Stimulated activated CD4-positive, alpha-beta T cell treated with anti-CD3 and anti-CD28 coated beads, Interleukin-15, amount 100 ng/mL, for 24 hours (primary cell): ENCODE results near the gene SCG3.
A peak's percentile ranks its signal among the peaks of the same experiment; 100 is the strongest.

Experiments used
- DNase-seq: peaks from one replicate; pipeline ENCODE4 v3.0.0-alpha.2; 2020

Gene SCG3

DNA sequence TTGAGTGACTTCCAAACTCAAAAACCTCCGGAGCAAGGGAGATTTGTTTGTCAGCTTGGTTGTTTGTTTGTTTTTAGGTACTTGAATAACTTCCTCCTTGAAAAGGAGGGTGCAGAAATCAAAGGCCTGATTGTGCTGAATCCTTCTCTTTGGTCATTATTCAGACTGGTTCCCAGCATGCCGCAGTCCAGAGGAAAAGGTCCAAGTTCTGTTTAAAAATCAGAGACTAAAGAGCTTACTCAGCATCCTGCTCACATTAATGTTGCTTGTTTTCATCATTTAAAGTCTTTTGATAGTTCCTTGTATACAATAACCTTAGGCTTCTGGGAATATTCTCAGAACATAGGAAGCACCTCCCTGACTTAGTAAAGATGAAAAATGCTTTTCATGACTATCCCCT lies 982 bp upstream of the SCG3 start:
- no peak for DNase-seq

DNA sequence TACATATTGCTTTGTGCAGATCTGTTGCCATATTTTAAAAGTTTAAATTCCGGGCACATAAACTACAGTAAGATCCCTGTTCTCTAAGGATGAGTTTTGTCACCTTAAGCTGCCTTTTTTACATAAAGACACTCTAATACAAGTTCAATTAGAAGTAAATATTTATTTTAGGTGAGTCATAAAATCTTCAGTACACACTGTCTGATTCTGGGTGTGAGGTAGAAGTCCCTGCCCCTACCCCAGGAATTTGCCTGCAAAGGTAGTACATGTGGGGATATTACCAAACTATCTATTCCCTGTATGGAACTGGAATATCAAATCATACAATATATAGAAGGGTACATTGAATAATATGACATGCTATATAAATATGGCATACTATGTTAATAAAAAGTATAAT lies 6.3 kb downstream of the SCG3 start:
- no peak for DNase-seq

DNA sequence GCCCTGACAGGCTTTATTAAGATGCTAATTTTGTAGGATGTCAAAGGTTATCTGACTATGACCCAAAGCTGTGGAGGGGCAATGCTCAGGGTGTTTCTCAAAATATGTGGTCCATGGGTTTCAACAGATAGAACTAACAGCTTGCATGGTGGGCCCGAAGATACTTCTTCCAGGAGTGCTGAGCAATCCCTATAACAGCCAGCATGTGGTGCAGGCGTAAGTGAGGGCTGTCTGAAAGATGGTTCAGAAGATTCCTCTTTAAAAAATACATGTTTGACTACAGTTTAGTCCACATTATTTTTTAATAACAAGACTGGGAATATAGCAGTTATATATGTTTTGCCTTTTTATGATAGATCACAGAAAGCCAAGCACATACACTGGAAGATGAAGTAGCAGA lies 7.6 kb downstream of the SCG3 start:
- DNase-seq: no peak

DNA sequence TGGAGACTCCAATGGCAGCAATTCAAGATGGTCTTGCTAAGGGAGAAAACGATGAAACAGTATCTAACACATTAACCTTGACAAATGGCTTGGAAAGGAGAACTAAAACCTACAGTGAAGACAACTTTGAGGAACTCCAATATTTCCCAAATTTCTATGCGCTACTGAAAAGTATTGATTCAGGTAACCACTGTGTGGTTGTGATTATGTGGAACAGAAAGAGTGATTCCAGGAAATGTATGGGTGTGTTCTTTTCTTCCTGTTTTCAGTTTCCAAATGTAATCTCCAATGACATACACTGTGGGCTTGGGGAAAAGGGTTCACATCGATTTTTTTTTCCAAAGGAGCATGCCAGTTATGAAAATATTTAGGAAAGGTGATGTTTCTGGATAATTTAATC lies 10.9 kb downstream of the SCG3 start:
- DNase-seq: no peak

DNA sequence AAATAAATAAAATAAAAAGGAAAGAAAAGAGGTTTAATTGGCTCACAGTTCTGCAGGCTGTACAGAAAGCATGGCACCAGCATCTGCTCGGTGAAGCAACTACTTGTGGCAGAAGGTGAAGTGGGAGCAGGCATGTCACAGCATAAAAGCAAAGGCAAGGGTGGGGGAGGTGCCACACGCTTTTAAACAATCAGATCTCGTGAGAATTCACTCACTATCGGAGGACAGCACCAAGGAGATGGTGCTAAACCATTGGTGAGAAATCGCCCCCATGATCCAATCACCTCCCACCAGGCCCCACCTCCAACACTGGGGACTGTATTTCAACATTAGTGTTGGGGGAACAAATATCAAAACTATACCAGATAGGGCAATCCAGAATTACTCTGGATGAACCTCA lies 15.3 kb downstream of the SCG3 start:
- DNase-seq: no peak

DNA sequence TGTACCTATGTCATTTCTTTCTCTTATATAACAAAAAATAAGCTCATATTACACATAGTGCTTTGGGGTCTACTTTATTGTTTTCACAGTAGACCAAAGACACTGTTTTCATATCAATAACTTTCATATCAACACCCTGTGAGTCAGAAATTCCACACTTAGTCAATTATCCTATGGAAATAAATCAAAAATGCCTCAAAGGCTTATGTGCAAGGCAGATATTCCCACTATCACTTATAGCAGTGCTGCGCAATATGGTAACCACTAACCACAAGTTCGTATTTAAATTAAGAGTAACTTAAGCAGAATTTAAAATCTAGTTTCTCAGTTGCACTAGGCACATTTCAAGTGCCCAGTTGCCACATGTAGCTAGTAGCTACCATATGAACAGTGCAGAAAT lies 15.9 kb downstream of the SCG3 start:
- no peak for DNase-seq

DNA sequence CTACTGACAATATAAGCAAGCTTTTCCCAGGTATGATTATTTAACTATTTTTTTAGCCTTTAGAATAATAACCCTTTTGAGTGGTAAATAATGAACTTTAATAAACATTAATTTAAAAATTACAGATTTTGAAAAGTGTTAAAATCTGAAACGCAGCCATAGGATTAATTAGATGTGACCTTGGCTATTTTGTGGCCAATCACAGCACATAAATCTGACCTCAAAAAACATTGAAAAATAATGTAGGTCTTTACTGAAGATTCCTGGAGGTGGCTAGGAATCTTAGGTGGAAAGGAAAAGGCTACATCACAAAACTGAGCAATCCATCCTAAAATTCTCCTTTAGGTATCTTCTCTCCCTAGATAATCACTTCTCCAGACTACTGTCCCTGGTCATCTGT lies 18.1 kb downstream of the SCG3 start:
- no peak for DNase-seq

DNA sequence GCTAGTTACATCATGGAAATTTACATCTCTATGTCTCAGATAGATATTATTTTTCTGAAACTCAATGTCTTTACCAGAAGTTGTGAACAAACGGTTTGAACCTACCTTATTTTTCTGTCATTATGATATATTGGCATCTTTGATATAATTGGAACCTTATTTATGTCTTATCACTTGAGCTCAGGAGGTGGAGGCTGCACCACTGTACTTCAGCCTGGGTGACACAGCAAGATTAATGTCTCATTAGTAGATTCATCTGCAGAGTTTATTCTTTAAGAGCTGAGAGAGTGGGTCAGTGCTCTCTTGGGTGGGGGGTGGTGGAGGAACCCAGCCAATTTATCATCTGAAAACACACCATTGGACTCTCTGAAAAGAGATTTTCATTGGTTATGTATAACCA lies 21.4 kb downstream of the SCG3 start:
- no peak for DNase-seq

DNA sequence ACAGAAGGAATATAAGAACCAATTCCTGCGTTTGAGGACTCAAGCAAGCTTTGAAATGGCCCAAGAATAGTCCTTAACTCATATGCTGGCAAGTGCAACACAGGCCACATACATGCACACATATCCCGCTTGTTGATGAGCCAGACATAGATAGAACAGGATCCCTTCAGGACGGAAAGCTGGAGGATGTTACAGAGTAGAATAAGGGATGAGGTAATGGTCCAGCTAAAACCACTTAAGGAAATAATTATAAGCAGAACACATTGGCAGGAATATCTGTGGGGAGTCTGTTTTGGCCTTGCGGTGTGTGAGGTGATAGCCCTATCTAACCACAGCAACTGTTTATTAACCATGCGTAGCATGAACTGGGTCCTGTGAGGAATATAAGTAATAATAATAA lies 25.0 kb downstream of the SCG3 start:
- DNase-seq: no peak

DNA sequence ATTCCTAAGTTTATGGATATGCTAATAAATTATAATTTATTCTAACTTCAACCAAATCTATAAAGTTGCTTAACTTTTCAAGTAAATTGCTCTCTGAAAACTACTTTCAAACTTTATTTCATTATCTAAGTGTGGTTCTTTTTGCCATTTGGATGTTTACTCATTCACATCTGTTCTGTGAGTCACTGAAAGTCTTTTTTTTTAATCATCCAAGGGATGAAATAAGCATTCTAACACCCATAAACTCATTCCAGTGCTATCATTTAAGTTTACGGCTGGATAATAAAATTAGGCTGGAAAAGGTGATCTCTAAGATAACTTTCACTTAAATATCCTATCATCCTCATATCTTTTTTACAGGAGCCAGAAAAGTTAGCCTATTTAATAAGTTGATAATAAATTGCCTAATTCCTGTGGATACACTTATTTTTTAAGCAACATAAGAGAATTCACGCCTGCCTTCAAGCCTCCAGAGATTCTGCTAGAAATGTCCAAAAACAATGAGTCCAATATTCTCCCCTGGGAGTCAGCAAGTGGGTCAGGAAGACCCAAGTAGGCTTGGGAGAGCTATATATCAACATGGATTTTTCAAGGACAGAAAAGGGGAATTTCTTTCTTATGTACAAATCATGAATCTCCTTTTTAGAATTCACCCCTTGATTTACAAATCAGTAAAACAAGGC lies 25.8 kb downstream of the SCG3 start:
- DNase-seq: no peak

DNA sequence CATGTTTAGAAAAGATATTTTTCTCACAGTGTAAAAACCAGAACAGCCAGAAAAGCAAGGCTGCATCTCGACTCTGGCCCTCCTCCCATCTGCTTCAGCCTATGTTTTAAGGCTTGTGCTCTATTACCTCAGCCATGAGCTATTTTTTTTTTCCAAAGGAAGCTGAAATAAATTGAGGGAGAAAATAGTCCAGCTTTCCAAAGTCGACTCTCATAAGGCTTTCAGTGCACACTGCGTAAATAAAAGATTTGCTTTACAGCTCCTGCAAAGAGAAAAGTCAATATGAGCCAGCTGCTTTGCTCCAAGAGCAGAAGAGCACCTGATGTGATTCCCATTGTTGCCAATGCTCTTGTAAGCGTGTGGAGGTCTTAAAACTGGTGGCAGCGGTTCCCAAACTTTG lies 26.7 kb downstream of the SCG3 start:
- no peak for DNase-seq

DNA sequence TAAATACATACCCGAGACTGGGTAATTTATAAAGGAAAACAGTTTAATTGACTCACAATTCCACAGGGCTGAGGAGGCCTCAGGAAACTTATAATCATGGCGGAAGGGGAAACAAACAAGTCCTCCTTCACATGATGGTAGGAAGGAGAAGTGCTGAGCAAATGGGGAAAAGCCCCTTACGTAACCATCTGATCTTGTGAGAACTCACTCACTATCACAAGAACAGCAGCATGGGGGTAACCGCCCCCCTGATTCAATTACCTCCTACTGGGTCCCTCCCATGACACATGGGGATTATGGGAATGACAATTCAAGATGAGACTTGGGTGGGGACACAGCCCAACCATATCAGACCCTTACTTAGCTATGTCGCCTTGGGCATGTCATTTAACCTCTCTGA lies 27.7 kb downstream of the SCG3 start:
- no peak for DNase-seq

DNA sequence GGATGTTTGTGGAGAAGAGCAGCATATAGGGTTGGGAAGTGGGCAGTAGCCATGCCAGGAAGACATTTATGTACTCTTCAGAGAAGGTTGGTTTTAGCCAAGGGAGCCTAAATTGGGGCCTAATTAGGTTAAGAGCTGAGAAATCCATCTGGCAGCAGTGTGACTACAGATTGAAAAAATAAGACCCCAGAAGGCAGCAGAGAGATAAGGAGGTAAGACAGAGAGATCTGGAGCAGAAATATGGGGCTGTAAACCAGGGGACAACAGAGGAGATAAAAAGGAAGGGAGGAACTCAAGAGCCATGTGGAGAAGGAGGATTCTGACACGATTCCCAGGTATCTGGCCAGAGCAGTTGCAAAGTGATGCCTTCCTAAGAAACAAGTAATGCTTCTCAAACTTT lies 32.9 kb downstream of the SCG3 start:
- no peak for DNase-seq

DNA sequence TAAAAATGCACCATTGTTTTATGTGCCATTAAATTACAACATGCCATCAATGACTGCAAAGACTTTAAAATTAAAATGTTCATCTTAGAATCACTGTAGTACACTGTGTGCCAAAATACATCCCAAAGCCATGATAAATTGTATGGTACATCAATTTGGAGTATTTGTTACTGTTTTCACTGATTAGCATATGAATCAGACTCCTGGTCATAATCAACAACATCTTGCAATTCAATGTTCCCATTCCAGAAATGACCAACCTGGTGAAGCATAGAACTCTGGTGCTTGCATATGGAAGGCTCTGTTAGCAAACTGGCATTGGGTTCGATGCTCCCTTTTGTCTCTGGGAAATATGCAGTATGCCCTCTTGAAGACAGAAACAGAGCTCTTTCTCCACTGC lies 33.6 kb downstream of the SCG3 start:
- DNase-seq: no peak

DNA sequence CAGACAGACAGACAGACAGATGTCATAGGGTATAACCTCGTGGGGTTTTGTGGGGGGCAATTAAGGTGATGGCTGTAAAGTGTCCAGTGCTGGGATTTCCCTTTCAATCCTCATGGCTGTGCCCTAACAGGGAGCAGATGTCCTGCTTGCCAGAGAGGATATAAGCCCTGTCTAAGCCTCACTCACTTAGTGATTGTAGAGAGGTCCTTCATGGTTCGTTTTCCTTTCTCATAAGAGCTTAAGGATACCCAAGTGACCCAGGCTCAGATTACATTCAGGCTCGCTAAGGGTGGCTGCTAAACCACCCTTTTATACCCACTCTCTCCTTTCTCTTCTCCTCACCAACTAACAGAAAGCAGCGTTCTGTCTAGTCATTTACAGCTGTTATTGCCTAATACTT lies 36.9 kb downstream of the SCG3 start:
- no peak for DNase-seq

DNA sequence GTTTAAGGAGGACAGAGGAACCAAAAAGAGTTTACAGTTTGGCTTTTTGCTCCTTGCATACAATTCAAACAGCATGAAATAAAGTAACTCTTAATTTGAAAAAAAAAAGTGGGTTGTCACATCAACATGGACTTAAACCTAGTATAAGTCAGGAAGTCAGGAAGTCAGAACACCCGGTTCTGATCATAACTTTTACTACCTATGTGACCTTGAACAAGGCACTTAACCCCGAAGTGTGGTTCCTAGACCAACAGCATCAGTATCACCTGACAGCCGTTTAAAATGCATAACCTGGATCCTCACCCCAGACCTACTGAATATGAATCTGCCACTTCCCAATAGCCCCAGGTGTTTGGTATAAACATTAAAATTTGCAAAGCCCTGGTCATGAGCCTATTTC lies 37.4 kb downstream of the SCG3 start:
- no peak for DNase-seq

DNA sequence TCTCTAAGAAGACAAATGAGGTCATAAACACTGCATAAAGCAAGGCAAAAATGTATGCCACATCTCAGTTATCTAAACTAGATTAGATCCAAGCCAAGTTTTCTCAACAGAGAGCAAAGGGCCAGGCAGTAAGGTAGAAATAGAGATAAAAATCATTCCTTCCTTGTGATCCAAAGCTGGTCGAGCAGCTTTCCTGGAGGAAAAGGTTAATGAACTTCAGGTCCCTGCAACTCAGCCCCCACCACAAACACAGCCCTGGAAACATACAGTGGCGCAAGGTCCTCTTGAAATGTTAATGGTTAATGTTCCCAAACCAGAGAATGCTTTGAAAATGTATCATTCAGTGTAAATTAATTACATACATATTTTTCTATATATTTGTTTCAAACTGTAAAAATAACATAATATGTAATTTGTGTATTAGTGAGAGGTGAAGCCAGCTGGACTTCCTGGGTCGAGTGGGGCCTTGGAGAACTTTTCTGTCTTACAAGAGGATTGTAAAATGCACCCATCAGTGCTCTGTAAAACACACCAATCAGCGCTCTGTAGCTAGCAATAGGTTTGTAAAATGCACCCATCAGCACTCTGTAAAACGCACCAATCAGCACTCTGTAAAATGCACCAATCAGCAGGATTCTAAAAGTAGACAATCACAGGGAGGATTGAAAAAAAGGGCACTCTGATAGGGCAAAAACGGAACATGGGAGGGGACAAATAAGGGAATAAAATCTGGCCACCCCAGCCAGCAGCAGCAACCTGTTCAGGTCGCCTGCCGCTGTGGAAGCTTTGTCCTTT lies 39.1 kb downstream of the SCG3 start:
- DNase-seq: no peak

DNA sequence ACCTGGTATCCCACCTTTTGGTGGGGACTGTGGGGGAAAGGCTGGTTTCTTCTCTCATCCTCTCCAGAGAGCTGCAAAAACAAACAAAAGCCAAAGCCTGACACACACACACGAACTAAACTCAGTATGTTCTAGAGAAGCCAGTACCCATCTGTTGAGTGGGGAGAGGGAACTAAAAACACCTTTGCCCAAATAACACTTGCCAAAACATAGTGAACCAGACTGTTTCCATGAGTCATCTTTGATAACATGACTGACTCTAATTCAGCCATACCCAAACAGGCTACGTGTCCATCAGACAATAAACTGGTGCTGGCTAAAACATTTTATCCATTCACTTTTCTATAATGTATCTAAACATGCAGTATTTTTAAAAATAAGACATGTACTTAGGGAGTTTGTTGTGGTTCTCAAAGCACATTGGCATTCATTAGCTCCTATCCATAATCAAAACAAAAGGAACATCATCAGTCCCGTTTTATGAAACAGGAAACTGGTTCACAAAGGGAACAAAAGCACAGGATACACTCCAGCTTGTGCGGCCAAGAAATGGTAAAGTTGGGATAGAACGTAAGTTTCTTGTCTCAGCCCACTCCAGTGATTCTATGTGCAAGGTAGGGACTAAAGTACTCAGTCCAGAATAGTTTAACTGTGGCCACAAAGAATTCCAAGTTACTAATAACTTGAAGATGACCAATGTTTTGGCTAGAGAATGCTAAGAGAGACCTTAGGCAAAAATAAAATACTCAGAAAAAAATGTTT lies 40.1 kb downstream of the SCG3 start:
- DNase-seq: no peak

DNA sequence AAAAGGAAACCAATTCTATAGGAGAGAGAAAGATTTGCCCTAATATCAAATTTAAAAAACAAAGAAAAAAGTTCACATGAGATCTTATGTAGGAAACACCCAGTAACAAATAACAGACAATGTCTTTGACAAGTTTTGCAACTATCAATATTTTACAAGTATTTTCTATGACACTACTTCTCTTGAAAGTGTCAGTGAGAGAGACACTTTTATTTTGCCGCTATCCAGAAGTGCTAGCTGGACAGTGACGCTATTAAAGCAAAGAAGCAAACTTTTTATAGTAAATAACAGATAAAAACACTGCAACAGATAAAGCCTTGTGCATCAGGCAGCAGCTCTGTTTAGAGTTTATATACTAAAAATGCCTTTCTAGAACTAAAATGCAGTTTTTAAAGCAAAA lies 42.9 kb downstream of the SCG3 start:
- no peak for DNase-seq

DNA sequence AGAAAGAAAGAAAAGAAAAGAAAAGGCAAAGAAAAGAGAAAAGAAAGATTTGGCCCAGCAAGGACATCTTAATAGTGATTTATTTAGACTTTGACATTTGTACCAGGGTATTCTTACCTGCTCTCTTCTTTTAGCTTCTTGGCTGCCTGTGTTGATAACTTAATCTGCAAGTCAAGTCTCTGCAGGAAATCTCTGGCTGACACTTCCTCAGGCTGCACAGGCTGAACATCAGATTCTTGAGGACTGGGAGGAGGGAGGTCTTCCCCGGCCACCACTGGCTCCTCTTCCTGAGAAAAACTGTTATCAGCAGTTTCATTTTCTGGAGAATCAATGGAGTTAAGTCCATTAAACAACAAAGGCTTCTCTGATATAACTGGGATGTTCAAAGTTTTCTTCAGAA lies 43.4 kb downstream of the SCG3 start:
- DNase-seq: no peak

DNA sequence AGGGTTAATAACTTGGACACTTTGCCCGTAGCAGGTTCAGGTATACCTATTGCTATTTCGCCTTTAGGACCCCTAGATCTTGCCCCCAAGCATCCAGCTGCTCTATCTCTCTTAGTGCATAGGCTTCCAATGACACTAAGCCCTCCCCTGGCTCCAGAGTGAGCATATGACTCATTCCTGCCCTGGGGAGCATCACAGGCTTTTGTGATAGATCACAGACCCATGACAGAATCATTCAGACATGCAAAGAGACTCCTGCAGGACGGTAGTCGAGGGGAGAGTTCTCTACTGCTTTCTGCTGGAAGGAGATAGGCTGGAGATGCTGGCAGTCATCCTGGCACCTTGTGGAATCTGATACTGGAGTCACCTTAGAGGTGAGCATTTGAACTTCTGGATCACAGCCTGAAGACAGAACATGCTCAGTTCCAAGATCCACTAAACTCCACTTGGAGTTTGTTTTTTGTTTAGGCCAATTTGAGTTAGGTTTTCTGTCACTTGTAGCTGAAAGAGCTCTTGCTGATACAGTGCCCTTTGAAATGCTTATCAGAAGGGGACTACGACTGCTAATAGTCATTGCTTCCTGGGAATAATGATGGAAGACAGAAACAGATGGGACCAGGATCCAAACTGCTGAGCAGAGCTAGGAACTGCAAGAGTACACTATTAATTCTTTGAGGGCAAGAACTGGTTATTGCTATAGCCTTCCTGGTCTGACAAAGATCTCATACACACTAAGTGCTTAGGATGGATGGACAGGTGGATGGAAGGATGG lies 45.2 kb downstream of the SCG3 start:
- peak; percentile 61 for DNase-seq

DNA sequence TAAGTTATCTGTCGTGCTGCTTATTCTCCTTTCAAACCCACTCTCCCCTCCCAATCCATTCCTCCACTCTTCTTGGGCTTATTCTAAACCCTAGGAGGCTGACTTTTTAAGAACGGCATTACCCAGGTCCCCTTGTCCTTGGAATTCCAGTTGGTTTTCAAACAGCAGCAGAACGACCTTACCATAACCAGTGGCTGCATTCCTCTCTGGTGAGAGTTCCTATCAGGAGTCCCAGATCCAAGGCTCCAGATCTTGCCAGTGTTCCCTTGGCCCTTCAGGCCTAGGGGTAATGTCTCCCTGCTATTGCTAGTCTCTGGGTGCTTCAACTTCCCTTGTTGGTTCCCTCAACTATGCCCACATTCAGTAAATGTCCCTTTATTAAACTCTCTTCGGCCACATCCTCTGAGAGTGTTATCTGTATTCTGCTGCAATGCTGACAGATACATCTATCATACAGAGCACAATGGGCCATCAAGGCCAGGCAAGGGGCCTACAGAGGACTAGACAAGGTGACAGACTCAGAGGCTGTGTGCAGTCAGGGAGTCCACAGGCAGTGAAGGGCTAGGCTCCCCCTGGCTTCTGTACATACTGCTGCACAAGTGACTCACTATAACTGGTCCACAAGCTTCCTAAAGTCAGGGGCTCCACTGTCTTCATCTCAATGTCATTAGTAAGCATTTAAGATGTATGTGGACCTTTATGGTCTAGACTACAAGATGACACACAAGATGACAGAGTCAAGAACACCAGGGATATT lies 46.0 kb downstream of the SCG3 start:
- DNase-seq: no peak
